Stimulated activated CD8-positive, alpha-beta memory T cell treated with anti-CD3 and anti-CD28 coated beads, Interleukin-4, amount 100 ng/mL, for 24 hours (primary cell): Measurements from ENCODE around the gene RDH14.

Experiments used
- DNase-seq: peaks from one replicate; pipeline ENCODE4 v3.0.0-alpha.2; 2020; ENCODE audit warnings: low read depth

Gene RDH14, protein sequence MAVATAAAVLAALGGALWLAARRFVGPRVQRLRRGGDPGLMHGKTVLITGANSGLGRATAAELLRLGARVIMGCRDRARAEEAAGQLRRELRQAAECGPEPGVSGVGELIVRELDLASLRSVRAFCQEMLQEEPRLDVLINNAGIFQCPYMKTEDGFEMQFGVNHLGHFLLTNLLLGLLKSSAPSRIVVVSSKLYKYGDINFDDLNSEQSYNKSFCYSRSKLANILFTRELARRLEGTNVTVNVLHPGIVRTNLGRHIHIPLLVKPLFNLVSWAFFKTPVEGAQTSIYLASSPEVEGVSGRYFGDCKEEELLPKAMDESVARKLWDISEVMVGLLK

DNA sequence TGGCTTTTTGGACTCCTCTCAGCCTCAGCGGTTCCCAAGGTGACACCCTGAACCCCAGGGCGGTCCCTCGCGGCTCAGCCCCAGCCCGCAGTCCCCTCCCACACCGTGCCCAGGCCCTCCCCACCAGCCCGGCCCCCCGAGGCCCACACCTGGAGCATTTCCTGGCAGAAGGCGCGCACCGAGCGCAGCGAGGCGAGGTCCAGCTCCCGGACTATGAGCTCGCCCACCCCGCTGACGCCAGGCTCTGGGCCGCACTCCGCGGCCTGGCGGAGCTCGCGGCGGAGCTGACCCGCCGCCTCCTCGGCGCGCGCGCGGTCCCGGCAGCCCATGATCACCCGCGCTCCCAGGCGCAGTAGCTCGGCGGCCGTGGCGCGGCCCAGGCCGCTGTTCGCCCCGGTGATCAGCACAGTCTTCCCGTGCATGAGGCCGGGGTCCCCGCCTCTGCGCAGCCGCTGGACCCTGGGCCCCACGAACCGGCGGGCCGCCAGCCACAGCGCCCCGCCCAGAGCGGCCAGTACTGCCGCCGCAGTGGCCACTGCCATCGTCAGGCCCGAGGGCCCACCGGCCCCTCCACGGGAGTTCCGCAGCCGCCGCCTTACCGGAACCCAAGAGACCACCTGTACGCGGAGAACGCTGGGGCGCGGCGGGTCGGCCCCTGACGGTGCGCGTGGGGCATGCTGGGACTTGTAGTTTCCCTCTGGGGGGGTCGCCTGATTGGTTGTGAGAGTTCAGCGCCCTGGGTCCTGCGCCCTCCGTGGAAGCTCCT lies at the start of gene RDH14:
Gene RDH14, minus strand, starts transcription at position 623 of the 766 bp plus-strand sequence. Its CDS starts 81 bp downstream, at position 542.
- peak; percentile 89 for DNase-seq

DNA sequence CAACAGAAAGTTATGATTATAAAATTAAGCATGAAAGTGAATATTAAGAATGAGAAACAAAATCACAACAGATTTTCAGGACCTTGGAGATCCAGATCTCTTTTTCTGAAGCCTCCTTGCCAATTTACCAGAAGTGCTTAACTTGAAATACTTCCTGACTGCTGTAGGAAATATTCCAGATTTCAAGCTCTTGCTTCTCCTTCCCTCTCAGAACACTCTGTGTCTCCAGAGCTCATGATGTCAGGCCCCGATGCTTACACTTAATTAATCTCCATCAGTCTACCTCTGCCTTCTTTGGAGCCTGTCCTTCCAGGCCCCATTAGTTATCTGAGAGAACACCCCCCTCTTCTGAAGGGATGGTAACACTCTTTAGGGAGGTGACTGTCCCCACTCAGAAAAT lies 49.6 kb upstream of the RDH14 start:
- DNase-seq = no peak

DNA sequence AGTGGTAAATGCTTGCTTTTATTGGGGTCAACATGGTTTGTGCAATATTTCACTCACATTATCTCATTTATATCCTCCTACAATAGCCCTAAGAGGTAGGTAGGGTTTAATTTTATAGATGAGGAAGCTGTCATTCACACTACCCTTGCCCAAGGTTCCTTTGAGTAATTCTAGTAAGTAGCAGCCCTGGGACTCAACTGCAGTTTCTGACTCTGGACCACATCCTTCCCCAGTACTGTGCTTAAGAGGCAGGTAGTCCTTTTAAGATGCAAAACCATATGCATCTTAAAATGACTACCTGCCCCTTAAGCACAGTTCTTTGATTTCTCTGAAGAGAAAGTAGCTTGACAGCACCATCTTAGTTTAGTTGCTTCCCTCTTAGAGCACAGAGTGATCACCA lies 44.7 kb upstream of the RDH14 start:
- no peak for DNase-seq

- no peak for DNase-seq
Measured at GRCh38 chr2:18604531-18604885, 44.1 kb upstream of the RDH14 start.

DNA sequence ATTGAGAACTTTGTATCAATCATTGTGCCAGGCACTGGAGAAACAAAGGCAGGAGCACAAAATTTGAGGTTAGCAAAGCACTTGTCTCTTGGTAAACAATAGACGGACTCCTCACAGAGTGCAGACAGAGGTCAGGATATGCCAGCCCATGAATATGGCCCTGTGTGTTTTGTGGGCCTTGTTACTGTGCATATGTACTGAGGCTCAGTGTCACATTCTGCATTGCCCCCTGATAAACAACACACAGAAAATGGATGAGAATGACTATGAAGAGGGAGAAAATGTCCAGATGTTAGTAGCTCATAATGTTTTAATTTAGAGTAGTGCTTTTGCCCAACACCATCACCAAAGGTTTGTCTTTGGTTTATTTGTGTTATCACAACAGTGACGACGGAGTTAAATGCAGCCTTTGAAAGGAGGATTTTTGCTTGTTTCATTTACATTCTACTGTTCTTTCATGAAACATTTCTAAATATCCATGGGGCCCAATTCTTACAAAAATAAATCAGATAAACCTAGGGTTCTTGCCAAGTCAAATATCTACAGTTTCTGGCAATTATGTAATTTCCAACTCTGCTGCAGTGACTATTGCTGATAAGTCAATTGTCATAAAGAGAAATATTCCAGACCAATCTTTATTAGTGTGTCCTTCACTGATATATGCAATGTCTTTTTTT lies 43.5 kb upstream of the RDH14 start:
- no peak for DNase-seq

GRCh38 chr2:18602298-18602697 lies 41.8 kb upstream of the RDH14 start:
- no peak for DNase-seq

- DNase-seq = no peak
Measured at GRCh38 chr2:18600255-18600613, 39.8 kb upstream of the RDH14 start.

GRCh38 chr2:18599509-18600254 lies 39.2 kb upstream of the RDH14 start:
- no peak for DNase-seq

GRCh38 chr2:18598848-18599484 lies 38.5 kb upstream of the RDH14 start:
- DNase-seq = no peak

DNA sequence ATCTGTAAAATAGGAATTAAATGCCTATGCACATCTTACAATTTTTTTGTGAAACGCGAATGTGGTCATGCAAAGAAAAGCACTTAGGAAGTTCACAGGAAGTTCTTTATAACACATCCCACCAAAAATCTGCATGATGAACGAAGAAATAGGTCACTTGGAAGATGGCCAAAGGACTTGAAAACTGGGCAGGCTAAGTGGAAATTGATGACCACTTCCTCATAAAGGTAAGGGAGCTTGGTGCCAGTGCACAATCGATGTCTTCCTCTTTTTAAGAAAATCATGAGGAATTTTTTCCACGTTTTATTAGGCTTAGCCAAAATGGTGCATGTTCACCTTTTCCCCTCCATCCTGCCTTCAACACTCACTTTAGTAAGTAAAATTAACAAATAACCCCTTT lies 37.2 kb upstream of the RDH14 start:
- no peak for DNase-seq

- no peak for DNase-seq
Measured at GRCh38 chr2:18596993-18597392, 36.5 kb upstream of the RDH14 start.

DNA sequence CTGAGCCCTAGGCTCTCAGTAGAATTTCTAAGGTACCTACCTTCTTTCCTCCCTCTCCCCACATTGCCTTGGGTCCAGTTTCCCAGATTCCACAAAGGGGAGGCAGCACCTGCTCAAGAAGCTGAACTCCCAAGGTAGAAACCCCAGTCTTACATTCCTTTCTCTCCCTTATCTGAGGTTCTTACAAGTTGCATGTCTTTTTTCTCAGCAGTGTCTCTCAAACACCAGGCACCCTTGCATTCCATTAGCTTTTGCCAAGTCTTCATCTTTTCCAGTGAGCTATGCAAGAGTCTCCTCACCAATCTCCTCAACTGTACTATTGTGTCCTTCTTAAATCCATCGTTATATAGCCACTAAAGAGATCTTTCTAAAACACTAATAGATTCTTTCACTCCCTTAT lies 33.0 kb upstream of the RDH14 start:
- no peak for DNase-seq

DNA sequence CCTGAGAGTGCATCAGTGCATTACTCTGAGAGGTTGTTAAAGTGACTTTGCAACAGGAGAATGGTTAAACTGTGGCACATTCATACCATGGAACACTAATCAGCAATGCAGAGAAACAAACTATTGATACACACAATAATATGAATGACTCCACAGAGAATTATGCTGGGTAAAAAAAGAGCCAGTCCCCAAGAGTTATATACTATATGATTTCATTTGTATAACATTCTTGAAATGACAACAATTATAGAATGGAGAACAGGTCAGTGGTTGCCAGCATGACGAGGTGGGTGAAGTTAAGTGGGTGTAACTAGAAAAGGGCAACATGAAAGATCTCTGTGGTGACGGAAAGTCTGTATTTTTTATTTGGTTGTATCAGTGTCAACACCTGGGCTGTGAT lies 31.9 kb upstream of the RDH14 start:
- DNase-seq = no peak

GRCh38 chr2:18589354-18589753 lies 28.9 kb upstream of the RDH14 start, which contains the start of gene NT5C1B:
Gene NT5C1B (minus strand): TSS chr2:18589569. CDS start chr2:18589468, 101 bp downstream.
- DNase-seq = no peak

GRCh38 chr2:18588802-18589201 lies 28.3 kb upstream of the RDH14 start:
- no peak for DNase-seq

GRCh38 chr2:18588049-18588448 lies 27.6 kb upstream of the RDH14 start:
- no peak for DNase-seq

GRCh38 chr2:18585526-18585925 lies 25.1 kb upstream of the RDH14 start:
- DNase-seq = no peak

- no peak for DNase-seq
Measured at GRCh38 chr2:18584608-18584954, 24.1 kb upstream of the RDH14 start.

- no peak for DNase-seq
Measured at GRCh38 chr2:18583905-18584607, 23.6 kb upstream of the RDH14 start.

DNA sequence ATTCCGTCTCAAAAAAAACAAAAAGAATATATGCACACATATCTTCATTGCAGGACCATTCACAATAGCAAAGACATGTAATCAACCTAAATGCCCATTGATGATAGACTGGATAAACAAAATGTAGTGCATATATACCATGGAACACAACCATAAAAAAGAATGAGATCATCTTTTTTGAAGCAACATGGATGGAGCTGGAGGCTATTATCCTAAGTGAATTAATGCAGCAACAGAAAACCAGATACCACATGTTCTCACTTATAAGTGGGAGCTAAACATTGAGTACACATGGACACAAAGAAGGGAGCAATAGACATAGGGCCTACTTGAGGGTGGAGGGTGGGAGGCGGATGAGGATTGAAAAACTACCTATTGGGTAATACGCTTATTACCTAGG lies 20.2 kb upstream of the RDH14 start:
- no peak for DNase-seq

GRCh38 chr2:18578033-18578432 lies 17.6 kb upstream of the RDH14 start:
- DNase-seq = no peak
